ENCODE data around the gene ZDHHC7.
A peak's percentile ranks its signal among the peaks of the same experiment; 100 is the strongest.
"Not testable (repeated sequence)": the region's sequence is repeated elsewhere in the genome, so short reads cannot be mapped to it uniquely, and the experiment has no call there.

Gene ZDHHC7

GRCh38 chr16:84941921-84942320 lies 69.4 kb downstream of the ZDHHC7 start:
- peak; percentile 65 to 76 for DNase-seq
- no CpG with 5 or more reads among the region's 10 CpGs for WGBS (ENCODE audit: extremely low coverage, insufficient coverage, insufficient read length)
- Histone ChIP-seq H3K27ac (ENCODE audit: low read depth, low read length) (peak overlapping the region; percentile 59), H3K27me3 (ENCODE audit: insufficient read depth, low read length) (no peaks in the 10 kb centered on the region), H4K91ac (ENCODE audit: low read depth, low read length) (peak overlapping the region; percentile 88), H3K4me2 (ENCODE audit: low read length) (no peak overlapping the region), H2AFZ (ENCODE audit: insufficient read depth, low read length, poor library complexity) (no peak overlapping the region), H2BK12ac (ENCODE audit: low read length) (peak overlapping the region; percentile 47), H2BK120ac (ENCODE audit: insufficient read depth, low read length, poor library complexity) (peak overlapping the region; percentile 63), H3K9me3 (ENCODE audit: insufficient read depth, low read depth, low read length) (no peaks in the 10 kb centered on the region), H3K4ac (ENCODE audit: low read depth, low read length) (peak overlapping the region; percentile 21), H3K18ac (ENCODE audit: low read length) (no peak overlapping the region), H2BK5ac (ENCODE audit: low read depth, low read length, poor library complexity) (peak overlapping the region; percentile 91), H2AK5ac (ENCODE audit: low read length) (no peak overlapping the region), H3K4me1 (ENCODE audit: control insufficient read depth in 1 of 2, insufficient read depth in 2 of 2, low read length in 2 of 2) (peaks cover 9 to 16% of the 10 kb centered on the region in 2 experiments), H4K12ac (ENCODE audit: low read depth, low read length) (no peak overlapping the region), H3K9ac (ENCODE audit: low read length) (no peak overlapping the region), H3K23ac (ENCODE audit: low read length) (no peak overlapping the region), H3K4me3 (ENCODE audit: low read depth, low read length) (no peak overlapping the region), H3K14ac (ENCODE audit: low read length) (peak overlapping the region; percentile 30), H3K79me1 (ENCODE audit: low read length) (peaks cover 31% of the 10 kb centered on the region), H3K79me2 (ENCODE audit: control insufficient read depth, insufficient read depth, low read length, poor library complexity) (no peaks in the 10 kb centered on the region), H4K8ac (ENCODE audit: low read depth, low read length) (peak overlapping the region; percentile 26), H3K36me3 (ENCODE audit: control insufficient read depth in 1 of 2, insufficient read depth in 2 of 2, low read length in 2 of 2) (peaks cover 0 to 3% of the 10 kb centered on the region in 2 experiments)

- no peaks in the 10 kb centered on the region for H3K79me2 ChIP-seq (ENCODE audit: control insufficient read depth, insufficient read depth, low read length, poor library complexity)
- H4K8ac ChIP-seq (ENCODE audit: low read depth, low read length) = peak overlapping the region; percentile 13
- no CpG with 5 or more reads among the region's 41 CpGs for WGBS (ENCODE audit: extremely low coverage, insufficient coverage, insufficient read length)
Observed at GRCh38 chr16:84940670-84941551, 70.4 kb downstream of the ZDHHC7 start.

GRCh38 chr16:84938616-84939015 lies 72.7 kb downstream of the ZDHHC7 start:
- not testable (repeated sequence) for H4K12ac ChIP-seq (ENCODE audit: low read depth, low read length)
- no CpG with 5 or more reads among the region's 6 CpGs for WGBS (ENCODE audit: extremely low coverage, insufficient coverage, insufficient read length)

More at GRCh38 chr16:84940670-84941551, 70.4 kb downstream of the ZDHHC7 start:
- DNase-seq = no peak
- Histone ChIP-seq H2BK5ac (ENCODE audit: low read depth, low read length, poor library complexity) (peak overlapping the region; percentile 42), H2AFZ (ENCODE audit: insufficient read depth, low read length, poor library complexity) (no peak overlapping the region), H4K12ac (ENCODE audit: low read depth, low read length) (no peak overlapping the region), H2BK12ac (ENCODE audit: low read length) (peak overlapping the region; percentile 82), H3K4me2 (ENCODE audit: low read length) (no peak overlapping the region), H3K23ac (ENCODE audit: low read length) (no peak overlapping the region), H2BK120ac (ENCODE audit: insufficient read depth, low read length, poor library complexity) (peak overlapping the region; percentile 63), H3K18ac (ENCODE audit: low read length) (peak overlapping the region; percentile 24), H3K14ac (ENCODE audit: low read length) (peak overlapping the region; percentile 36), H3K79me1 (ENCODE audit: low read length) (peaks cover 31% of the 10 kb centered on the region), H3K27ac (ENCODE audit: low read depth, low read length) (peak overlapping the region; percentile 25), H2AK5ac (ENCODE audit: low read length) (peak overlapping the region; percentile 55), H3K9ac (ENCODE audit: low read length) (no peak overlapping the region), H3K36me3 (ENCODE audit: control insufficient read depth in 1 of 2, insufficient read depth in 2 of 2, low read length in 2 of 2) (peaks cover 0 to 3% of the 10 kb centered on the region in 2 experiments), H3K4ac (ENCODE audit: low read depth, low read length) (peak overlapping the region; percentile 1), H4K91ac (ENCODE audit: low read depth, low read length) (peak overlapping the region; percentile 82), H3K4me3 (ENCODE audit: low read depth, low read length) (no peak overlapping the region), H3K4me1 (ENCODE audit: control insufficient read depth in 1 of 2, insufficient read depth in 2 of 2, low read length in 2 of 2) (peaks cover 9 to 16% of the 10 kb centered on the region in 2 experiments), H3K9me3 (ENCODE audit: insufficient read depth, low read depth, low read length) (no peaks in the 10 kb centered on the region), H3K27me3 (ENCODE audit: insufficient read depth, low read length) (no peaks in the 10 kb centered on the region)

GRCh38 chr16:84937196-84938005 lies 73.9 kb downstream of the ZDHHC7 start:
- no peak overlapping the region for H2AFZ ChIP-seq (ENCODE audit: insufficient read depth, low read length, poor library complexity)
- no peak for DNase-seq
- H2AK5ac ChIP-seq (ENCODE audit: low read length) = no peak overlapping the region
- H3K23ac ChIP-seq (ENCODE audit: low read length) = no peak overlapping the region
- H3K27me3 ChIP-seq (ENCODE audit: insufficient read depth, low read length) = no peaks in the 10 kb centered on the region
- H3K9ac ChIP-seq (ENCODE audit: low read length) = no peak overlapping the region
- no peak overlapping the region for H4K8ac ChIP-seq (ENCODE audit: low read depth, low read length)
- peak overlapping the region; percentile 31 for H4K91ac ChIP-seq (ENCODE audit: low read depth, low read length)
- no peak overlapping the region for H2BK12ac ChIP-seq (ENCODE audit: low read length)
- no peak overlapping the region for H4K12ac ChIP-seq (ENCODE audit: low read depth, low read length)
- WGBS (ENCODE audit: extremely low coverage, insufficient coverage, insufficient read length) = no CpG with 5 or more reads among the region's 9 CpGs
- no peak overlapping the region for H3K18ac ChIP-seq (ENCODE audit: low read length)
- H3K27ac ChIP-seq (ENCODE audit: low read depth, low read length) = no peak overlapping the region
- H3K4me2 ChIP-seq (ENCODE audit: low read length) = no peak overlapping the region
- peaks cover 17% of the 10 kb centered on the region for H3K79me1 ChIP-seq (ENCODE audit: low read length)
- H2BK120ac ChIP-seq (ENCODE audit: insufficient read depth, low read length, poor library complexity) = no peak overlapping the region
- no peaks in the 10 kb centered on the region for H3K79me2 ChIP-seq (ENCODE audit: control insufficient read depth, insufficient read depth, low read length, poor library complexity)
- H3K4me3 ChIP-seq (ENCODE audit: low read depth, low read length) = no peak overlapping the region
- peaks cover 6 to 19% of the 10 kb centered on the region in 2 experiments for H3K4me1 ChIP-seq (ENCODE audit: control insufficient read depth in 1 of 2, insufficient read depth in 2 of 2, low read length in 2 of 2)
- no peaks in the 10 kb centered on the region for H3K36me3 ChIP-seq (ENCODE audit: control insufficient read depth in 1 of 2, insufficient read depth in 2 of 2, low read length in 2 of 2)
- H2BK5ac ChIP-seq (ENCODE audit: low read depth, low read length, poor library complexity) = no peak overlapping the region
- H3K14ac ChIP-seq (ENCODE audit: low read length) = no peak overlapping the region
- H3K9me3 ChIP-seq (ENCODE audit: insufficient read depth, low read depth, low read length) = peaks cover 1% of the 10 kb centered on the region
- no peak overlapping the region for H3K4ac ChIP-seq (ENCODE audit: low read depth, low read length)

More at GRCh38 chr16:84938616-84939015, 72.7 kb downstream of the ZDHHC7 start:
- H3K9me3 ChIP-seq (ENCODE audit: insufficient read depth, low read depth, low read length); H2BK120ac ChIP-seq (ENCODE audit: insufficient read depth, low read length, poor library complexity); H3K18ac ChIP-seq (ENCODE audit: low read length); H2AK5ac ChIP-seq (ENCODE audit: low read length); H2BK5ac ChIP-seq (ENCODE audit: low read depth, low read length, poor library complexity); H3K79me2 ChIP-seq (ENCODE audit: control insufficient read depth, insufficient read depth, low read length, poor library complexity); H3K4me2 ChIP-seq (ENCODE audit: low read length); H3K4ac ChIP-seq (ENCODE audit: low read depth, low read length); H3K27ac ChIP-seq (ENCODE audit: low read depth, low read length); H3K14ac ChIP-seq (ENCODE audit: low read length); H2AFZ ChIP-seq (ENCODE audit: insufficient read depth, low read length, poor library complexity); H4K8ac ChIP-seq (ENCODE audit: low read depth, low read length); H3K27me3 ChIP-seq (ENCODE audit: insufficient read depth, low read length); DNase-seq; H3K23ac ChIP-seq (ENCODE audit: low read length); H3K4me3 ChIP-seq (ENCODE audit: low read depth, low read length); H2BK12ac ChIP-seq (ENCODE audit: low read length); H3K36me3 ChIP-seq (ENCODE audit: control insufficient read depth in 1 of 2, insufficient read depth in 2 of 2, low read length in 2 of 2); H3K9ac ChIP-seq (ENCODE audit: low read length): not testable (repeated sequence)
- H3K79me1 ChIP-seq (ENCODE audit: low read length) = peaks cover 22% of the 10 kb centered on the region
- peak overlapping the region; percentile 48 for H4K91ac ChIP-seq (ENCODE audit: low read depth, low read length)
- H3K4me1 ChIP-seq (ENCODE audit: control insufficient read depth in 1 of 2, insufficient read depth in 2 of 2, low read length in 2 of 2) = peaks cover 9 to 19% of the 10 kb centered on the region in 2 experiments
